Measurements from ENCODE around the gene PRR20C.
A peak's percentile ranks its signal among the peaks of the same experiment; 100 is the strongest.
"Not testable (repeated sequence)": the region's sequence is repeated elsewhere in the genome, so short reads cannot be mapped to it uniquely, and the experiment has no call there.

Gene PRR20C

GRCh38 chr13:57153761-57154160 lies at the start of gene PRR20C:
Gene PRR20C, plus strand, starts transcription at chr13:57154061. Its CDS starts 387 bp downstream, at chr13:57154448.
- not testable (repeated sequence) for H3K36me3 ChIP-seq (ENCODE audit: control insufficient read depth, insufficient read depth, low read length); H3K27ac ChIP-seq (ENCODE audit: low read length); H3K9me3 ChIP-seq (ENCODE audit: control insufficient read depth, insufficient read depth, low read length); H3K27me3 ChIP-seq (ENCODE audit: control insufficient read depth, insufficient read depth, low read length); DNase-seq (ENCODE audit: low read depth, low spot score); H3K4me1 ChIP-seq (ENCODE audit: control insufficient read depth, insufficient read depth, low read length); H3K4me3 ChIP-seq (ENCODE audit: low read length)
- WGBS (ENCODE audit: insufficient coverage, insufficient read length), result no CpG with 5 or more reads among the region's 22 CpGs

GRCh38 chr13:57114945-57115344 lies 38.9 kb upstream of the PRR20C start:
- no CpG with 5 or more reads among the region's 4 CpGs for WGBS (ENCODE audit: insufficient coverage, insufficient read length)
- Histone ChIP-seq H3K27me3 (ENCODE audit: control insufficient read depth, insufficient read depth, low read length) (no peaks in the 10 kb centered on the region), H3K9me3 (ENCODE audit: control insufficient read depth, insufficient read depth, low read length) (no peaks in the 10 kb centered on the region)

DNA sequence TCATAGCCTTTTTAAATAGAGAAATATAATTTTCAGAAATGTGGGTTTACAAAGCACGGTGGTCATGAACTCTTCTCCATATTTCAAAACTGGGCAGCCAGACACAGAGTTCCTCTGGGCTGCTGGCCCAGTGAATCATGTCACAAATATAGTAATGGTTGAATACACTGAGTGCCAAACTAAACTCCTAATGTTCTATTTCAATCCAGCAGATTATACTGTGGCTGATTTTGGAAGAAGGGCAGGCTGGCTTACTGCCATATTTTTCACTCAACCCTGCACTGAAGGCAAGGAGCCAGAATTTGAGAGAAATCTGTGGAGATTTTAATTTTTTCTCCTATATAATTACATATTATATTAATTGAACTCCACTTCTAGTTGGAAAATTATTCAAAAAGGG lies 30.2 kb upstream of the PRR20C start:
- H3K4me3 ChIP-seq (ENCODE audit: low read length), result no peak overlapping the region
- no peaks in the 10 kb centered on the region for H3K27me3 ChIP-seq (ENCODE audit: control insufficient read depth, insufficient read depth, low read length)
- no CpG with 5 or more reads among the region's 1 CpG for WGBS (ENCODE audit: insufficient coverage, insufficient read length)
- H3K9me3 ChIP-seq (ENCODE audit: control insufficient read depth, insufficient read depth, low read length), result no peaks in the 10 kb centered on the region
- H3K4me1 ChIP-seq (ENCODE audit: control insufficient read depth, insufficient read depth, low read length), result no peaks in the 10 kb centered on the region
- DNase-seq (ENCODE audit: low read depth, low spot score), result no peak
- no peak overlapping the region for H3K27ac ChIP-seq (ENCODE audit: low read length)
- no peaks in the 10 kb centered on the region for H3K36me3 ChIP-seq (ENCODE audit: control insufficient read depth, insufficient read depth, low read length)

More at GRCh38 chr13:57114945-57115344, 38.9 kb upstream of the PRR20C start:
- no peak for DNase-seq (ENCODE audit: low read depth, low spot score)
- Histone ChIP-seq H3K4me3 (ENCODE audit: low read length) (no peak overlapping the region), H3K27ac (ENCODE audit: low read length) (no peak overlapping the region), H3K36me3 (ENCODE audit: control insufficient read depth, insufficient read depth, low read length) (no peaks in the 10 kb centered on the region), H3K4me1 (ENCODE audit: control insufficient read depth, insufficient read depth, low read length) (no peaks in the 10 kb centered on the region)

- Histone ChIP-seq H3K27me3 (ENCODE audit: control insufficient read depth, insufficient read depth, low read length) (no peaks in the 10 kb centered on the region), H3K4me3 (ENCODE audit: low read length) (no peak overlapping the region), H3K9me3 (ENCODE audit: control insufficient read depth, insufficient read depth, low read length) (no peaks in the 10 kb centered on the region), H3K36me3 (ENCODE audit: control insufficient read depth, insufficient read depth, low read length) (no peaks in the 10 kb centered on the region), H3K27ac (ENCODE audit: low read length) (no peak overlapping the region), H3K4me1 (ENCODE audit: control insufficient read depth, insufficient read depth, low read length) (no peaks in the 10 kb centered on the region)
- WGBS (ENCODE audit: insufficient coverage, insufficient read length), result no CpG with 5 or more reads among the region's 6 CpGs
- DNase-seq (ENCODE audit: low read depth, low spot score), result peak; percentile 16
Observed at GRCh38 chr13:57128909-57129308, 25.0 kb upstream of the PRR20C start.

GRCh38 chr13:57136093-57136492 lies 17.8 kb upstream of the PRR20C start:
- Histone ChIP-seq H3K4me3 (ENCODE audit: low read length) (no peak overlapping the region), H3K4me1 (ENCODE audit: control insufficient read depth, insufficient read depth, low read length) (no peaks in the 10 kb centered on the region), H3K27ac (ENCODE audit: low read length) (no peak overlapping the region), H3K27me3 (ENCODE audit: control insufficient read depth, insufficient read depth, low read length) (no peaks in the 10 kb centered on the region), H3K36me3 (ENCODE audit: control insufficient read depth, insufficient read depth, low read length) (no peaks in the 10 kb centered on the region), H3K9me3 (ENCODE audit: control insufficient read depth, insufficient read depth, low read length) (no peaks in the 10 kb centered on the region)
- no CpG with 5 or more reads among the region's 2 CpGs for WGBS (ENCODE audit: insufficient coverage, insufficient read length)
- DNase-seq (ENCODE audit: low read depth, low spot score), result no peak

DNA sequence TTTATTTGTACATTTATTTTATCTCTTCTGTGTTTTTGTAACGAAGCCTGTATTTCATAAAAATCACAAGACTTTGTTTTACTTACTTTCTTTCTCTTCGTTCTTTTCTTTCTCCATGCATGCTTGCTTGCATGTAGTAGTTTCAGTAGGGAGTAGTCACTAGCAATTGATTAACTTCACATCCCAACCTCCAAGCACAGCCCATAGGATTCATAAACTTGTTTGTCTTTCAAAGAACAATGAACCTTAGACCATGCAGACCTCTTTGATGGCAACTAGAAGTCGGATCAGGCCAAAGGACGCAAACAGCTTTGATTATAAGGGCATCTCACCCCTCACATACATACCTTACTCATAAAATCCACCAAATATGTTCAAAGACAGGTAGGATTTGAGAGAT lies 16.3 kb upstream of the PRR20C start:
- no CpG with 5 or more reads among the region's 4 CpGs for WGBS (ENCODE audit: insufficient coverage, insufficient read length)
- H3K4me3 ChIP-seq (ENCODE audit: low read length), result no peak overlapping the region
- no peaks in the 10 kb centered on the region for H3K36me3 ChIP-seq (ENCODE audit: control insufficient read depth, insufficient read depth, low read length)
- H3K27me3 ChIP-seq (ENCODE audit: control insufficient read depth, insufficient read depth, low read length), result no peaks in the 10 kb centered on the region
- DNase-seq (ENCODE audit: low read depth, low spot score), result no peak
- no peak overlapping the region for H3K27ac ChIP-seq (ENCODE audit: low read length)
- no peaks in the 10 kb centered on the region for H3K4me1 ChIP-seq (ENCODE audit: control insufficient read depth, insufficient read depth, low read length)
- no peaks in the 10 kb centered on the region for H3K9me3 ChIP-seq (ENCODE audit: control insufficient read depth, insufficient read depth, low read length)

- DNase-seq (ENCODE audit: low read depth, low spot score), result no peak
- no peaks in the 10 kb centered on the region for H3K27me3 ChIP-seq (ENCODE audit: control insufficient read depth, insufficient read depth, low read length)
- H3K9me3 ChIP-seq (ENCODE audit: control insufficient read depth, insufficient read depth, low read length), result no peaks in the 10 kb centered on the region
- H3K36me3 ChIP-seq (ENCODE audit: control insufficient read depth, insufficient read depth, low read length), result no peaks in the 10 kb centered on the region
- WGBS (ENCODE audit: insufficient coverage, insufficient read length), result no CpG with 5 or more reads among the region's 5 CpGs
- H3K27ac ChIP-seq (ENCODE audit: low read length), result no peak overlapping the region
- no peaks in the 10 kb centered on the region for H3K4me1 ChIP-seq (ENCODE audit: control insufficient read depth, insufficient read depth, low read length)
- H3K4me3 ChIP-seq (ENCODE audit: low read length), result no peak overlapping the region
Observed at GRCh38 chr13:57138988-57139387, 14.9 kb upstream of the PRR20C start.

DNA sequence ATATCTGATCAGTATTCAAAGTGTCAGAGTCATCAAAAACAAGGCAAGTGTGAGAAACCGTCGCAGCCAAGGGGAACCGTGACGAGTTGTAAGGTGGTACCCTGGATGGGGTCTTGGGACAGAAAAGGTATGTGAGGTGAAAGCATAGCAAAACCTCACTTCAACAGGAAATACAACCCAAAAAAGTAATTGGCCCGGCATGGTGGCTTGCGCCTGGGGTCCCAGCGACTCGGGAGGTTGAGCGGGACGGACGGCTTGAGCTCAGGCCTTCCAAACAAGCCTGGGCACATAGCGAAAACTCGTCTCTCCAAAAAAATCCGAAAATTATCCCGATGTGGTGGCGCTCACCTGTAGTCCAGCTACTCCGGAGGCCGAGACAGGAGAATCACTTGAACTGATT lies 14.1 kb upstream of the PRR20C start:
- H3K27ac ChIP-seq (ENCODE audit: low read length); H3K4me1 ChIP-seq (ENCODE audit: control insufficient read depth, insufficient read depth, low read length); H3K4me3 ChIP-seq (ENCODE audit: low read length); DNase-seq (ENCODE audit: low read depth, low spot score); H3K36me3 ChIP-seq (ENCODE audit: control insufficient read depth, insufficient read depth, low read length); H3K9me3 ChIP-seq (ENCODE audit: control insufficient read depth, insufficient read depth, low read length); H3K27me3 ChIP-seq (ENCODE audit: control insufficient read depth, insufficient read depth, low read length): not testable (repeated sequence)
- WGBS (ENCODE audit: insufficient coverage, insufficient read length), result no CpG with 5 or more reads among the region's 18 CpGs

DNA sequence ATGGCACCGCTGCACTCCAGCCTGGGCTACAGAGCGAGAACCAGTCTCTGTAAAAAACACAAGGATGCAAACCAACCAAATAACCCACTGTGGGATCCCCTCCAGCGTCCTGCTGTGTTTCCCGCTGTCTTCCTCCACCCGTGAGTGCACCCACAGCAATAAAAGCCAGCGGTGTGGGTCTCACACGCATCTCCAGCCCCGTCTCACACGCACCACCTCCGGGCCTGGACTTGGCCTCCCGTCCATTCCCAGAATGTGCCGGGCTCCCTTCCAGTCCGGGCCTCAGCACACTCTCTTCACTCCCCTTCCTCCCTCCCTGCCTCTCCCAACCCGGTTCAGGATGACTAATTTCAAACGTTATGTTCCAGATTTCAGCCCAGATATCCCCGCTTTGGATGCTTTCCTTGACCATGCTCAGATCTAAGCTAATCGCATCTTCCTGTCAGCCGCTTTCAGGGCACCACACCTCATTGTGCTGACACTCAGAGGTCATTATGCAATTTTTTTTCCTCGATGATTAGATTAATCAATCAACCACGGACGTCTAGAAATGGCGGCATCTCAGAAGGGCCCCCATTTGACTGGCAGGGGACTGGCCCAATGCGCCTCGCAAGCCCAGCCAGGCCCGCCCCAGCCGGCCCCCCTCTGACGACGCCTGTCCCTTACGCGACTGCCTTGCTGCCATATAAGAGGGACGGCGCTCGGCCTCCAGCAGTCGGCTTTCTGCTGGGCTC lies 13.5 kb upstream of the PRR20C start, which contains the start of gene PRR20A:
PRR20A (plus strand) TSS at position 684 of the 734 bp plus-strand sequence. CDS start 387 bp downstream, outside the sequence.
- WGBS (ENCODE audit: insufficient coverage, insufficient read length), result no CpG with 5 or more reads among the region's 34 CpGs
- not testable (repeated sequence) for H3K27me3 ChIP-seq (ENCODE audit: control insufficient read depth, insufficient read depth, low read length); H3K9me3 ChIP-seq (ENCODE audit: control insufficient read depth, insufficient read depth, low read length); H3K36me3 ChIP-seq (ENCODE audit: control insufficient read depth, insufficient read depth, low read length); H3K4me3 ChIP-seq (ENCODE audit: low read length); H3K4me1 ChIP-seq (ENCODE audit: control insufficient read depth, insufficient read depth, low read length); DNase-seq (ENCODE audit: low read depth, low spot score); H3K27ac ChIP-seq (ENCODE audit: low read length)

- not testable (repeated sequence) for H3K27ac ChIP-seq (ENCODE audit: low read length); H3K4me3 ChIP-seq (ENCODE audit: low read length); DNase-seq (ENCODE audit: low read depth, low spot score); H3K36me3 ChIP-seq (ENCODE audit: control insufficient read depth, insufficient read depth, low read length); H3K9me3 ChIP-seq (ENCODE audit: control insufficient read depth, insufficient read depth, low read length); H3K27me3 ChIP-seq (ENCODE audit: control insufficient read depth, insufficient read depth, low read length); H3K4me1 ChIP-seq (ENCODE audit: control insufficient read depth, insufficient read depth, low read length)
- WGBS (ENCODE audit: insufficient coverage, insufficient read length), result no CpG with 5 or more reads among the region's 22 CpGs
Observed at GRCh38 chr13:57147188-57147587, 6.7 kb upstream of the PRR20C start, which contains the start of gene PRR20B. Gene PRR20B, plus strand, starts transcription at chr13:57147488. Its CDS starts 387 bp downstream, at chr13:57147875.

- not testable (repeated sequence) for H3K27ac ChIP-seq (ENCODE audit: low read length); H3K4me3 ChIP-seq (ENCODE audit: low read length); H3K9me3 ChIP-seq (ENCODE audit: control insufficient read depth, insufficient read depth, low read length); DNase-seq (ENCODE audit: low read depth, low spot score); H3K27me3 ChIP-seq (ENCODE audit: control insufficient read depth, insufficient read depth, low read length); H3K4me1 ChIP-seq (ENCODE audit: control insufficient read depth, insufficient read depth, low read length); H3K36me3 ChIP-seq (ENCODE audit: control insufficient read depth, insufficient read depth, low read length)
- no CpG with 5 or more reads among the region's 14 CpGs for WGBS (ENCODE audit: insufficient coverage, insufficient read length)
Observed at GRCh38 chr13:57148106-57148505, 5.8 kb upstream of the PRR20C start.
